Measurements from ENCODE around the gene GTPBP4.

- TF ChIP-seq POLR2A (IDR thresholded peaks at IDR 0.05) = no peak
- no peak for TF ChIP-seq CTCF (IDR thresholded peaks at IDR 0.05)
Measured at GRCh38 chr10:978826-979421, 9.3 kb upstream of the GTPBP4 start.
